ENCODE results near the gene CNPY1.

The CNPY1 gene

DNA sequence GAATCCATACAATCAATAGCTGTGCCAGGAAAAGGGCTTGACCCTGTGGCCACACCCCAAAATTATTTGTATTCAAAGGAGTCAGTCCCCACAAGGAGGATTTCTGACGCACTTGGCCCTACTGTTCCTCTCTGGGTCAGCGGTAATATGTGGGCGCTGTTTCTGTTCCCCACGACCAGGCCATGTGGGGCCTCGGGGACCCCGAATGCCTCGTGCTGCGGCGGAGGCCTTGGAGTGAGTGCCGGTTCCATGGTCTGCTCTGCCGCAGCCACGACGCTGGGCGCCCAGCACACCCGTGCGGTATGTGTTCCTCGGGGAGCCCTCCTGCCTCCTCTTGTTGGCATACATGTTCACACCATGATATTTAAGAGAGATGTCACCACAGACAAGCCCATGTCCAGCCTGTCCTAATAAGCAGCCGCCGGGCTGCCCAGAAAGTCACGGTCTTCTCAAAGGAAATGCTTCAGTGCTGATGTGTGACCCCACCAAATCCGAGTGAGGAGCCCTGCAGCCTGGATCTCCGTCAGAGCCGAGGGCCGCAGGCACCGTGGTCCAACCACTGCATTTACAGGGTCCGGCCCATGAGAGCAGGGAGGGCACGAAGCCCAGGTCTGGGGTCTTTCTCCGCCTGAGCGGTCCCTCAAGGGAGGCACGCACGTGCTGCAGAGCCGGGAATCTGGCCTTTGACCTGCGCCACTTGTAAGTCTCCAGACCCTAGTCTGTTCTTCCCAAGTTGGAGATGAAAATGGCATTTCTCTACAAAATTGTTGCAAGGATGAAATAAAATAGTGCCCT lies 52.4 kb downstream of the CNPY1 start:
- FAIRE-seq (no peak), DNase-seq (ENCODE audit: insufficient read length, low spot score) (no peak)
- no peak for TF ChIP-seq POLR2A (IDR thresholded peaks at IDR 0.05; ENCODE audit: low read depth, low read length)

DNA sequence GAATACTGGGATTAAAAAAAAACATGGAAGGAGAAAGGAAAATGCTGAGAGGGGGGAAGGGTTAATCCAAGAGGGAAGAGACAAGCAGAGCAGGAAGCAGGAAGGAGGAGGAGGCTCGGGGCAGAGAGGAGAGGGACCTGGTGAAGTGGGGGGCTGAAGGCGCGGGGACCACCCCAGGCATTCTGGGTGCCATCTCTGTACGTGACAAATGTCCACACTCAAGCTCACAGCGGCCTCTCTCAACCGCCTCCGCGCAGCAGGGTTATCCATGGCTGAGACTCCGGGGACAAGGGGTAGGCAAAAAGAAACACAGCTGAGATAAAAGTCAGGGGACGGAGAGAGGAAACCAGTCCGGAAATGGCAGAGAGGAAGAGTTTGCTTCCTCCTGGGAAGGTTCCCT lies 54.5 kb downstream of the CNPY1 start:
- DNase-seq (ENCODE audit: insufficient read length, low spot score) (no peak), FAIRE-seq (no peak)
- no peak for TF ChIP-seq POLR2A (IDR thresholded peaks at IDR 0.05; ENCODE audit: low read depth, low read length)

DNA sequence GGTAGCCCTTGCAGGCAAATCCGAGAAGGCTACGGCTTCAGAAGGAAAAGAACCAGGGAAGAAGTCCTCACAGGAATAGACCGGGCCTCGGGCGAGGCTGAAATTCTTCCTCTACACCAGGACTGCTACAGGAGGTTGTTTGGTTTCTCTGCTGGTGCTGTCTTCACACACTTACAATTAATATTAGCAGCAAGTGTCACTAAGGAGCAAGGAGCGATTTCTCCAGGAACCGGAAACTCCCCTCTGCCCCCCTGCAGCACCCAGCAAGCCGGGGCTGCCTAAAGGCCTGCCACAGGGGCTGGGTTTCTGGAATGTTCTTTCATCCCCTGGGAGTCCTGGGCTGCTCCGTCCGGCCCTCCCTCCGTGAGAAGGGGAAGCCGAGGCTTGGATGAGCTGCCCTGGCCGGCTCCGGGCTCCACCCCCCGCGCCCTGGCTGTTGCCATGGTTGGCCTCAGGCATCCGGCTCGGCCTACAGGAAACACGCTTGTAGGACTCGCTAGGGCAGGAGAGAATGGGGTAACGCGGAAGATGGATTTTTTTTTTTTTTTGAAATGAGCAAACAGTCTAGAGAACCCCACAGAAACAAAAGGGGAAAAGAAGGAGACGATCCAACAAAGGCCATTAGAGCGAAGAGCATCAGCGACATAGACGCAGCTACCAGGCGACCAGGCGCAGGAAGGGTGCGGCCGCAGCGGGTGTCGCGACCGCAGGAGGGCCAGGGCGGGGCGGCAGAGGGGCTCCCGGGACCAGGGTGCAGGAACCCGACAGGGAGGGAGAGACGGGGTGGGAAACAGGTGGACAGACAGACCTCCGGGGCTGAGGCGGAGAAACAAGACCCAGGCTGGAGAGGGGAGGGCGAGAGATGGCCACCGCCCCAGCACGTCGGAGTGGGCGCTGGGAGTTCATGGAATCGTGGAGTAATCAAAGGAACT lies 55.4 kb downstream of the CNPY1 start:
- TF ChIP-seq POLR2A (IDR thresholded peaks at IDR 0.05; ENCODE audit: low read depth, low read length) = no peak
- no peak for DNase-seq (ENCODE audit: insufficient read length, low spot score)
- FAIRE-seq = no peak

DNA sequence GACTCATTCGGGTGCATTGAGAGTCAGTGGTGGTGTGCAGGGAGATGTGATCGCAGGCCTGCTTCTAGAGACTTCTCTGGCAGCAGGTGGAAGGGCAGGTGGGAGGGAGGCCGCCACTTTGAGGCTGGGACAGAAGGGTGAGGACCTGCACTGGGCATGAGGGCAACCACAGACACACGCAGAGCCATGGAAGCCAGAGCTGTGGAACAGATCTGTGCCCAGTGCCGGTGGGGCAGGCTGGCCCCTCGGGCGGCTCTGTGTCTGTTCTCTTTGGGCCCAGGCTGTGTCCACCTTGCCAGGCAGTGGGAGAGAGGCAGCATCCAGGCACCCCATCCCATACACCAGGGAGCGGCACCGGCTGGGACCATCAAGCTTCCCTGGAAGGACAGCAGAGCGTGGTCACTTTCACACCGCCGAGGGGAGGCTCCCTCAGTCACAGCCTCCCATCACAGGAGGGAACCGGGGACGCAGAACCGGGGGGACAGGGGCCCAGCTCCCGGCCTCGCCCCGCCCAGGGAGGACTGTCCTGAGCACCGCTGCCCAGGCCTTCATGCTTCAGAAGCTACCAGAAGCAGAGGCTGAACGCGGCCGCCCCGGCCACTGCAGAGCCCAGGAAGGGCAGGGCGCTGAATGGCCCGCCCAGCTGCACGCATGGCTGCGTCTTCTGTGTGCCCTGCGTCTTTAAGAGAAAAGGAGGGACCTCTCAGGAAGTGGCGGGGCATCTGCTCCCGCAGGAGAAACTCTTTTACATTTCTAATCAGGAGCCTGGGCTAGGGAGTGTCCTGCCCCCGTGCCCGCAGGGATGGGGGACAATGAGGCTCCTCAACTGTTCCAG lies 56.3 kb downstream of the CNPY1 start:
- no peak for DNase-seq (ENCODE audit: insufficient read length, low spot score)
- FAIRE-seq = no peak
- TF ChIP-seq POLR2A (IDR thresholded peaks at IDR 0.05; ENCODE audit: low read depth, low read length) = no peak

DNA sequence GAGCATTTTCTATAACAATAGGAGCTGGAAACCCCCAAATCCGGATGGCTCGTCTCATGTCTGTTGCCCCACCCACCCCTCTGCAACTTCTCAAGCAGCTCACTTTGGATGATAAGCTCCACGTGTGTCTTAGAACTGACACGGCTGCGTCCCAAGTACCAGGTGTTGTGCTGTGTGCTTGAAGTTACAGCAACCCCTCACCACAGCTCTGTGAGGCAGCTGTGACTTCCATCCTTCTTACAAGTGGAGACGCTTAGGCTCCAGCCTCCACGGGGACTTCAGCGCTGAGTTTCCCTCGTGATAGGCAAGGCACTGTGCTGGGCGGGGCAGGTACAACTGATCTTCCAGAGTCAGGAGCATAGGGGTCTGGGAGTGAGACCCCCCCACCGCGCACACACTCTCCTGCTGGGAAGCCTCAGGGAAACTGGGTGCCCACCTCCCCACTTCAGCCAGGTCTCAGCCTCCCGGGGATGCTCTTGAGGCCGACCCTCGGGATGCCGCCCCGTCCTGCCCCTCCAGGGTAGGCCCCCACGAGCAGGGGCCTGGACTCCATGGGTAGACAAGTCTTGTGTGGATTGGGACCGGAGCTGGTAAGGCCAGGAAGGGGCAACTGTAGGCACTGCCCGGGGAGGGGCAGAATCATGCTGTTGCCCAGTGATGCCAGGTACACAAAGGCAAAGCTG lies 57.1 kb downstream of the CNPY1 start:
- no peak for TF ChIP-seq POLR2A (IDR thresholded peaks at IDR 0.05; ENCODE audit: low read depth, low read length)
- no peak for DNase-seq (ENCODE audit: insufficient read length, low spot score)
- FAIRE-seq = no peak

DNA sequence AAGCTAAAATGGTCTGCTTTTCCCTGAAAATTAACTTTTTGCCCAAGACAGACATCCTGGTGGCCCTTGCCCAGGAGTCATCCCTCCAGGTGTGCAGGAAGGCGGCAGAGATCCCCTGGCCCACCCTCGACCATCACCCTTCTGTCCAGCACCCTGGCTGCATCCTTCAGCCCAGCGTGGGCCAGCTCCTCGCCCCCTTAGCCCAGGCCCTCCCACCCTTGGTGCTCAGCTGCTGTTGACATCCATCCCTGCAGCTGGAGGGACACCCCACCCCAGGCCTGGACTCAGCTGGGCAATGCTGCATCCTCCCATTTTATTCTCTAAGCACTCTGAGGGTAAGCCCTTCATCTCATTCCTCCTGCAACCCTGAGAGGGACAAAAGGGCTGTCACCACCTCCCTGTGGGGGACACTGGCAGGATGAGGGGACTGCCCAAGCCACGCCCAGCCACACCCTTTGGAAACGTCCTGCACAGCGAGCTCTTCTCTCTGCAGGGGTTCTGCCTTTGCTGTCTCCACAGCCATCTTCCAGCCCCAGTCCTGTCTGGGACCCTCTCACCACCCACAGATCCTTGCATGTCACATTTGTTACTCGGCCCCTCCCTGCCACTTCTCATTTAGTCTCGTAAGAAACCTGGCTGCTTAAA lies 57.8 kb downstream of the CNPY1 start:
- DNase-seq (ENCODE audit: insufficient read length, low spot score) (no peak), FAIRE-seq (no peak)
- no peak for TF ChIP-seq POLR2A (IDR thresholded peaks at IDR 0.05; ENCODE audit: low read depth, low read length)

DNA sequence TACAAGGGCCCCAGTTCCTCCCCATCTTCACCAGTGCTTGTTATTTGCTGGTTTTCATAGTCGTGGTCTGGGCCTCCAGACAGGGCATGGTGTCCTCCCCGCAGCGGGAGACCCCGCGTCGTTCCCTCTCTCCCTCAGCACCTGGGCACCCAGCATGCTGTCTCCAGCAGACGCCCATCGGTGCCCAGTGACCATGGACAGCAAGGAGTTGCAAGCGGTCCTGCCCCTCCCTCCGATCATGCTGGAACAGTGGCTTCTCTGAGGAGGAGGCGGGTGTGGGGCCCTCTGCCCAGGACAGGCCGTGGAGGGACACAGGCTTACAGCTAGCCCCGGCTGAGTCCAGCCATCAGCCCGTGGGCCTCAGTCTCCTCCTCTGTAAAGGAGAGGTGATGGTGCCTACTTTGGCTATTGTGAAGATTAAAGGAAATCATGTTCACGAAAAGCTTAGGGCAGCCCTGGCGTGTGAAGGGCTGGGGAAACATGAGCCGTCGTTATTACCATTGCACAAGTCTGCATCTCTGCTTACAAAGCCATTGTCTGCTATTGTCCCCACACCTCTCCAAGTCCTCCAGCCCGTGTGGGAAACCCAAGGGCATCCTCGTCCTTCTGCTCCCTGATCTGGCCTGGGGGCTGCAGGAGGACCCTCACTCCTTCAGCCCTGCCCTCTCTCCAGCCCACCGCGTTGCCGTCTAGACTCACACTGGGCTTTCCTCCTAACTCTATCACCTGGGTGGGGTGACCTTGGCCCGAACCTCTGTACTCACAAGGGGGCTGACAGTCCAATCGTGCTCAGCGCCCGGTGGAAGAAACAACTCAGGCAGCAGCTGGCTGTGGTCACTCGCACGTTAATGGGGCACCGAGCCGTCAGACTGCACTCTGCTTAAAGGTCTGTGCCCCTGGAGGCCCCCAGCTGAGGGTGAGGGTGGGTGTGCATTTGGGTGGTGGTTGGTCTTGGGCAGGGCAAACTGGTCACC lies 58.6 kb downstream of the CNPY1 start:
- FAIRE-seq = no peak

DNA sequence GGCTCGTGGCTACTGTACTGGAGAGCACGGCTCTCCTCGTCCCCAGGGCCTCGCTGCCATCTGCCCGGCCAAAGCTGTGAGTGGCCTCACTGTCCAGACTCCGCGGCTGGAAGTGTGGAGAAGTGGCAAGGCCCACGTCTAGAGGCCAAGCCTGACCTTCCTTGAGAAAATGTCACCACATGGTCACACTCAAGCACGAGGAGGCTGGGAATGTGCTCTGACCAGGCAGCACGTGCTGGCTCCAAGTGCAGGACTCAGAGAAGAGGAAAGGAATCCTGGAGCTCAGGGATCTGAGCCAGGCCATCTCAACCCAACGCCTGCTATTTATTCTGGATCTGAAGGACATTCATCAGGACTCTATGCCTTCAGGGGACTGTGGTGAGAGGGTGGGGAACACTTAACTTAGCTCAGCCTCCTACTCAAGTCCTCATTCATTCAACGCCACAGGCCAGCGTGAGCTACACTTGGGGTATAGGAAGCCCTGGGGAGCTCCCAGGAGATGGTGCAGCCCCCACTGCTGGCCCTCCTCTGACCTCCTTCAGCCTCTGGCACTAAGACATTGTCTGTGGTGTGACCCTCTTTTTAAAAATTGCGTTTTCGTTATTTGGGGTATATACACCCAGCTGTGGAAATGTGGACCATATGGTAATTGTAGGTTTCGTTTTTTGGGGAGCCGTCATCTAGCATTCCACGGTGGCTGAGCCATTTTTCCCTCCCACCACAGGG lies 59.4 kb downstream of the CNPY1 start:
- TF ChIP-seq POLR2A (IDR thresholded peaks at IDR 0.05; ENCODE audit: low read depth, low read length) = no peak
- DNase-seq (ENCODE audit: insufficient read length, low spot score) (no peak), FAIRE-seq (no peak)

More for the DNA sequence above, 58.6 kb downstream of the CNPY1 start:
- no peak for DNase-seq (ENCODE audit: insufficient read length, low spot score)
- TF ChIP-seq POLR2A (IDR thresholded peaks at IDR 0.05; ENCODE audit: low read depth, low read length) = no peak

DNA sequence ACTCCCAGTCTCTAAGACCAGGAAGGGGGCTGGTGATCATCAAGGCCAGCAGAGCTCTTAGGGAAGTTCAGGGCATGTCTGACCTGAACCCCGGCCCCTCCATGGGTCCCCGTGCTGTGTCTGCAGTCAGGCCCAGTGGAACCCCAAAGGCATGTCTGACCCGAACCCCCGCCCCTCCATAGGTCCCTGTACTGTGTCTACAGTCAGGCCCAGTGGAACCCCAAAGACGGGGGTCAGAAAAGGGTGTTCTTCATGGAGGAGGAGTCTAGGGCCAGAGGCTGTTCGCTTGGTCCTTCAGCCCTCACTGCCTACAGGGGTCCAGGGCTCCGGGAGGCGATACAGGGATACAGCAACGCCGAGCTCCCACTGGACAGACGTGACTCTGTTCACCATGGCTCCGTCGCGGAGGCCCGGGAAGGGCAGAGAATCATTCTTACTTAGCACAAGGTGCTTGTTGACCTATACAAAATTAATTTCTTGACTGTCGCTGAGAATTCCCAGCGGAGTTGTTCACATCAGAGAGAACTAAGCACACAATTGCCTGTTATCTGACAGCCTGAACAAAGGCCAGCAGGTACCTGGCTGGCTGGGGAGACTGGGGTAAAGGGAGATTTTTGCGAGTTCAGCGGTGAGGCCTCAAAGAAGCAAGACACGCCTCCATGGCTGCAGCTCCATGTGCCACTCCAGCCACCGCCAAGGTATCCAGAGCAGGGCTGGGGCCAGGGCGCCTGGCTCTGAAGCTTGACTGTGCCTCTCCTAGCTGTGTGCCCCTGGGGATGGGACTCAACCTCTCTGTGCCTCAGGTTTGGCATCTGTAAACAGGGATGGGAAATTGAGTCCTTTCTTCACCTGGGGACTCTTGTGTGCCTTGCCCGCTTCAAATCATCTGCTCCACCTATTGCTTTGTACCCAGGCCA lies 61.6 kb downstream of the CNPY1 start:
- no peak for FAIRE-seq
- no peak for TF ChIP-seq POLR2A (IDR thresholded peaks at IDR 0.05; ENCODE audit: low read depth, low read length)

DNA sequence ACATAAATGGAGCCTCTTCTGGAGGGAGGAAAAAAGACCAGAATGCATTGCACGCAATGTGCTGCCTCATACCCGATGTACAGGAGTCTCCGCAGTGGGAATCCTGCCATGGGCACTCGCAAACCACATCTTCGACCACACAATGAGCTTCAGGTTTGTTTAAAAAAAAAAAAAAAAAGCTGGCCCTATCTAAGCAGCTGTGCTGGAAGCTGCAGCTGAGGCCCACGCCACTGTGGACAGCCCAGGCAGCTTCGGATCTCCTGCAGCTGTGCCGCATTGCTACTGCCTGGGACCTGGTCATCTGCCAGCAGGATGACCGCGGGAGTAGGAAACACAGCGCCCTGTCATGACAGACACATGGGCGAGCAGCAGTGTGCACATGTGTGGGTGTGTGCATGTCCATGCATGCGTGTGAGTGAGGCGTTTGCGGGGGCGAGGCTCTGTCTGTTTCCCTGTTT lies 62.5 kb downstream of the CNPY1 start:
- no peak for TF ChIP-seq POLR2A (IDR thresholded peaks at IDR 0.05; ENCODE audit: low read depth, low read length)
- no peak for DNase-seq (ENCODE audit: insufficient read length, low spot score)
- no peak for FAIRE-seq

More for the DNA sequence above, 61.6 kb downstream of the CNPY1 start:
- DNase-seq (ENCODE audit: insufficient read length, low spot score) = no peak

All from H54 (cell line).